Neural cell (in vitro differentiated cells): ENCODE measurements around the gene COL8A1. TPM values are rescaled to one million over a fixed set of nuclear protein-coding genes. Genes with fewer than 3 reads are reported as not detected.

Experiments used
- H2AFZ ChIP-seq: fragments of 200-600, 300-800 bp; sonication (generic), shearing (Covaris generic); 2 replicates; pipeline ENCODE4 v1.6.0; 2014; ENCODE audit warnings: low read depth, mild to moderate bottlenecking, antibody characterized with exemption, low read length, moderate library complexity
- H3F3A ChIP-seq: fragments of 200-600 bp; shearing (Covaris generic); 2 replicates; pipeline ENCODE4 v1.6.1; 2016; ENCODE audit warnings: mild to moderate bottlenecking, moderate library complexity, mixed read lengths, antibody characterized with exemption, low read length; ENCODE audit not compliant: insufficient read depth, poor library complexity, severe bottlenecking
- H3K27ac ChIP-seq: fragments of 200-600, 300-800 bp; sonication (generic), shearing (Covaris generic); 2 replicates; pipeline ENCODE4 v1.5.1; 2014; ENCODE audit warnings: mild to moderate bottlenecking, low read length, moderate library complexity
- H3K27me3 ChIP-seq: fragments of 300-800, 200-600 bp; sonication (generic), shearing (Covaris generic); 2 replicates; pipeline ENCODE4 v1.6.0; 2014; ENCODE audit warnings: mild to moderate bottlenecking, low read depth, low read length, moderate library complexity; ENCODE audit not compliant: insufficient read depth
- H3K36me3 ChIP-seq: fragments of 300-800, 200-600 bp; sonication (generic), shearing (Covaris generic); 2 replicates; pipeline ENCODE4 v1.5.1; 2014; ENCODE audit warnings: mild to moderate bottlenecking, antibody characterized with exemption, low read length, moderate library complexity; ENCODE audit not compliant: insufficient read depth
- H3K4me2 ChIP-seq: fragments of 300-800, 200-600 bp; sonication (generic), shearing (Covaris generic); 2 replicates; pipeline ENCODE4 v1.6.0; 2014; ENCODE audit warnings: mild to moderate bottlenecking, low read length
- H3K4me3 ChIP-seq: fragments of 300-800, 200-600 bp; sonication (generic), shearing (Covaris generic); 2 replicates; pipeline ENCODE4 v1.5.1; 2014; ENCODE audit warnings: mild to moderate bottlenecking, low read length, moderate library complexity
- H3K79me2 ChIP-seq: fragments of 200-600 bp; shearing (Covaris generic); replicated peaks from 2 replicates; pipeline ENCODE4 v1.6.0; 2014; ENCODE audit warnings: mild to moderate bottlenecking, low read length, moderate library complexity; ENCODE audit not compliant: insufficient read depth
- H3K9ac ChIP-seq: fragments of 300-800, 200-600 bp; sonication (generic), shearing (Covaris generic); 2 replicates; pipeline ENCODE4 v1.6.1; 2016; ENCODE audit warnings: mild to moderate bottlenecking, low read length, mixed read lengths
- H3K9me2 ChIP-seq: fragments of 200-600 bp; shearing (Covaris generic); 2 replicates; pipeline ENCODE4 v1.6.1; 2016; ENCODE audit warnings: mild to moderate bottlenecking, low read length, mixed read lengths; ENCODE audit not compliant: insufficient read depth
- H3K9me3 ChIP-seq: fragments of 200-600, 300-800 bp; sonication (generic), shearing (Covaris generic); 2 replicates; pipeline ENCODE4 v1.6.1; 2016; ENCODE audit warnings: mild to moderate bottlenecking, mixed run types, low read length, moderate library complexity, mixed read lengths
- H4K20me1 ChIP-seq: fragments of 200-600 bp; shearing (Covaris generic); 2 replicates; pipeline ENCODE4 v1.6.1; 2016; ENCODE audit warnings: mild to moderate bottlenecking, mixed run types; ENCODE audit not compliant: insufficient read depth
- CTCF ChIP-seq: fragments of 450-650 bp; IDR thresholded peaks from 2 replicates; pipeline ENCODE4 v1.5.1; 2014; ENCODE audit warnings: antibody characterized with exemption, mild to moderate bottlenecking, moderate library complexity; ENCODE audit not compliant: poor library complexity, severe bottlenecking
- EP300 ChIP-seq: fragments of 450-650 bp; conservative IDR thresholded peaks from 2 replicates; pipeline ENCODE4 v1.6.1; 2014; ENCODE audit warnings: antibody characterized with exemption, mild to moderate bottlenecking, moderate library complexity; ENCODE audit not compliant: poor library complexity, severe bottlenecking
- EZH2 ChIP-seq: fragments of 200-600, 300-800 bp; shearing (Covaris generic), sonication (generic); IDR thresholded peaks from 2 replicates; pipeline ENCODE4 v1.6.1; 2014; ENCODE audit warnings: antibody characterized with exemption, low read length, borderline replicate concordance, mild to moderate bottlenecking; ENCODE audit not compliant: insufficient read depth, poor library complexity, severe bottlenecking
- MXI1 ChIP-seq: fragments of 450-650 bp; conservative IDR thresholded peaks from 2 replicates; pipeline ENCODE4 v1.6.1; 2014; ENCODE audit warnings: antibody characterized with exemption, mild to moderate bottlenecking; ENCODE audit not compliant: poor library complexity, severe bottlenecking
- POLR2AphosphoS5 ChIP-seq: IDR thresholded peaks from 2 replicates; pipeline ENCODE4 v1.6.1; 2012
- RAD21 ChIP-seq: fragments of 450-650 bp; conservative IDR thresholded peaks from 2 replicates; pipeline ENCODE4 v1.6.1; 2014; ENCODE audit warnings: antibody characterized with exemption, mild to moderate bottlenecking, moderate library complexity
- REST ChIP-seq: IDR thresholded peaks from 2 replicates; pipeline ENCODE4 v1.6.1; 2012; ENCODE audit warnings: borderline replicate concordance
- SMC3 ChIP-seq: fragments of 450-650 bp; conservative IDR thresholded peaks from 2 replicates; pipeline ENCODE4 v1.6.1; 2014; ENCODE audit warnings: antibody characterized with exemption, mild to moderate bottlenecking, moderate library complexity; ENCODE audit not compliant: poor library complexity
- TAF1 ChIP-seq: IDR thresholded peaks from 2 replicates; pipeline ENCODE4 v1.6.1; 2012; ENCODE audit warnings: low read depth
- polyA plus RNA-seq: library from polyadenylated mRNA; depleted of rRNA; stranded (reverse); fragments of >200 nt; gene quantifications from 2 replicates; pipeline ENCODE4 v1.2.3, GENCODE V29; 2014

Gene COL8A1
- polyA plus RNA-seq, 1 donor from 2014 or later, result 0.04 TPM

- TF ChIP-seq POLR2AphosphoS5, result peak; percentile 71
- no peak for TF ChIP-seq TAF1
- no peak for TF ChIP-seq REST
- TF ChIP-seq RAD21, result peak; percentile 29
- peak; percentile 40 for TF ChIP-seq CTCF
- peak; percentile 99 for TF ChIP-seq EP300
- no peak for TF ChIP-seq EZH2
- peak; percentile 57 for TF ChIP-seq SMC3
- peak; percentile 99 for TF ChIP-seq MXI1
- no peaks in the 10 kb centered on the region for H3K36me3 ChIP-seq
- peak within 1 kb of the TSS; percentile 67 for H3K27ac ChIP-seq
- H3K79me2 ChIP-seq, result no peaks in the 10 kb centered on the region
- H3K9me3 ChIP-seq, result no peaks in the 10 kb centered on the region
- H3K9me2 ChIP-seq, result no peaks in the 10 kb centered on the region
- peak within 1 kb of the TSS; percentile 82 for H2AFZ ChIP-seq
- H3K27me3 ChIP-seq, result no peaks in the 10 kb centered on the region
- H3K4me2 ChIP-seq, result peak within 1 kb of the TSS; percentile 81
- H3K4me3 ChIP-seq, result peak within 1 kb of the TSS; percentile 91
- no peaks in the 10 kb centered on the region for H4K20me1 ChIP-seq
- no peaks in the 10 kb centered on the region for H3F3A ChIP-seq
- peak within 1 kb of the TSS; percentile 70 for H3K9ac ChIP-seq
These were observed 179.2 kb downstream of the COL8A1 start, which contains the start of gene CMSS1 for GRCh38 chr3:99817437-99818240. CMSS1 (plus strand) TSS chr3:99817862.

GRCh38 chr3:99818818-99819217 lies 180.4 kb downstream of the COL8A1 start:
- H3F3A ChIP-seq, result no peaks in the 10 kb centered on the region
- peak overlapping the region; percentile 59 for H3K4me2 ChIP-seq
- no peak overlapping the region for H3K27ac ChIP-seq
- peak overlapping the region; percentile 91 for H3K4me3 ChIP-seq
- TF ChIP-seq TAF1 (no peak), MXI1 (no peak), CTCF (no peak), REST (no peak)
- no peaks in the 10 kb centered on the region for H3K27me3 ChIP-seq
- no peaks in the 10 kb centered on the region for H3K36me3 ChIP-seq
- H3K9me2 ChIP-seq, result no peaks in the 10 kb centered on the region
- H2AFZ ChIP-seq, result no peak overlapping the region
- H3K9me3 ChIP-seq, result no peaks in the 10 kb centered on the region
- H3K9ac ChIP-seq, result no peak overlapping the region
- no peaks in the 10 kb centered on the region for H3K79me2 ChIP-seq
- H4K20me1 ChIP-seq, result no peaks in the 10 kb centered on the region
